GM21528 (cell line): ENCODE measurements around the gene OXTR.

ENCODE experiments used
- ATAC-seq: cut with Tn5 transposase; IDR thresholded peaks from one replicate; pipeline ENCODE4 v1.9.1; 2021; ENCODE audit warnings: mild to moderate bottlenecking, moderate library complexity; ENCODE audit not compliant: unreplicated experiment, low FRiP score

Gene OXTR

DNA sequence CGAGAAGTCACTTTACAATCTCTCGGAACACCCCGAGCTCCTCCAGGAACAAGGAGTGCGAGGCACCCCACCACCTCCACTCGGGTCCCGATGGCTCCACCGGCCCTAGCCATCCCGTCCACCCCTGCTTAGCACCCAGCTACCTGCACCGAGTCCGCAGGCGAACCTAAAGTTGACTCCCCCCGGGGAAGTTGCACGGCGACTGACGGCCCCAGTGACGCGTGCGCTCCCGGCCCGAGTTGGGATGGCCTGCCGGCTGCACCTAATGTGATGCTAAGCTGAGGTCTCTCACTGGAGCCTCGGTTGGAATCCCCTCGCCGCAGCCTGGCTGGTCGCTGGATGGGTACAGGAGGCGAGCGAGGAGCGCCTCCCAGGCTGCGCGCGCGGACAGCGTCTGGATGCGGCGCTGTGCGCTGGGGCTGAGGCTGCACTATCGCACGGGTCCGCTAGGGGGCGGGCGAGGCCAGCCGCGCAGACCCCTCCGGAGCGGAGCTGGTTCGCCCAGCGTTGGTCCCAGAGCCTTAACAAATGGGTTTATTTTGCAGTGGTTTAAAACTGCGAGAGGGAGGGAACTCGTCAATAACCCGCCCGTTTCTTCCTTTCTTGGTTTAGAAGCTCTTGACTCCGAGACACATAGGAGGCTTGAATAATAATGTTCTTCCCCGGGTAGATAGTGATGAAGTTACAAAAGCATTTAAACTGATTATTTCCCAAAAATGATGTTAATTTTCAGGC, at the start of gene OXTR:
Gene OXTR, minus strand, starts transcription at position 526 of the 735 bp plus-strand sequence. CDS start 1,426 bp downstream, outside the sequence.
- peak; percentile 84 for ATAC-seq

DNA sequence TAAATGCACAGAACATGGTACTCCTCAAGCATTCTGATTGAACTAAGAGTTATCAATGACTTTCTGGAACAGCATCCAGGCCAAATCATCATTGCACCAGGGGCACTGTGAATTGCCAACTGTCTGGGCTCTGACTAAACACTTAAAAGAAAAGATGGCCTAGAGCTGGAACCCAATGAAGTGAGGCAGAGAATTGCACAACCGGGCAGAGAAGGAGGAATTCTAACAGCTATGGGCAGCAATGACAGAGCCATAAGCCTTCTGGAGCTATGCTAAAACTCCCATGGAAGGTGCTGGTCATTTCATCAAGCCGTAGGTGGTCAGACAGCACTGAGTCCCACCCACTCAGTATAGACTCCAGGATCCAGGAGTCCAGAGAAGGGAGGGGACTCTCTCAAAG, 48.1 kb upstream of the OXTR start:
- no peak for ATAC-seq

DNA sequence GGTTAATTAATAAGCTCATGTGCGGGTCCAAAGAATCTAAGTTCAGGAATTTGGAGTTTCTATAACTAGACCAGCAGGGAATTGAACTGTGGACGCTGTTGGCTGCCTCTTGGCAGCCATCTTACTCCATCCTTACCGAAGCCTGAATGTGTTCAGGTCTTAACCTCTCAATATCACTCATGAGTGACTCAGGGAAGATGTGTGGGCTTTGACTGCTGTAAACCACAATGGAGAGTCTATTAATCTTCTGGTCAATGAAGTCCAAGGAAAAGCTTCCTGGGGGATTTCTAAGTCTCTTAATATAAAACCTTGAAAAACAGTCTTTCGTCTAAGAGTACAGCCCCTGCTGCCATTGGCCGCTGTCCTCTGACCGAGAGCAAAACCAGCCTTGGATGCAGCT, 46.7 kb upstream of the OXTR start:
- no peak for ATAC-seq

DNA sequence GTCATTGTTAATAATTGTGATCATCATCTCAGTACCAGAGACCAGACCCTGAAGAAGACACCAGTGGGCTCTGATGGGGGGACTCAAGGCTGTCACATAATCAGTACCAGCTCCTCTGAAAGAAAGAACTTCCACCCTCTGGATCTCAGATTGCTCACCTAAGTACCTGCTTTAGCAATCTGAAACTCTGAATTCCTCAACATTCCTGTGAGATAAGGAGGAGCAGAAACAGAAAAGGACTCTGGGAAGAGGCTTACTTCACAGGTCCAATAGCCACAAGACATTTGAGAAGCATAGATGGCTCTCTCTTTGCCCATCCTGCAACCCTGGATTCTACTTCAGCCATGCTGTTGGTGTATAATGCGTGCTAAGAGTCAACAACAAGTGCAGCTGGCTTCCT, 44.0 kb upstream of the OXTR start:
- no peak for ATAC-seq

DNA sequence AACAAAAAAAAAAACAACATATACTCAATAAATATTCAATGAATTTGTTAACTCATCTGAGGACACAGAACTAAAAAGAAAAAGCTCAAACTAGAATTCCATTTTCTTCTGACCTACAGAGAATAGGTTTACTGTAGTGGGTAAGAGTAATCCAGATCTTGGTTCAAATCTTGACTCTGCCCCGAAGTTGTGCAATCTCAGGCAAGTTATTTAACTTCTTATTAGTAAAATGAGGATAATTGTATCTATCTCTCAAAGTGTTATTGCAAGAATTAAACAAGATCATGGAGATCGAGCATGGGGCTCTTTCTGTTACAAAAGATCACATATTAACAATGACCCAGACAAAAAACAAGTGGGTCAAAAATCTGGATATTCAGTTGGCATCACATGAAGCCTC, 41.1 kb upstream of the OXTR start:
- no peak for ATAC-seq

DNA sequence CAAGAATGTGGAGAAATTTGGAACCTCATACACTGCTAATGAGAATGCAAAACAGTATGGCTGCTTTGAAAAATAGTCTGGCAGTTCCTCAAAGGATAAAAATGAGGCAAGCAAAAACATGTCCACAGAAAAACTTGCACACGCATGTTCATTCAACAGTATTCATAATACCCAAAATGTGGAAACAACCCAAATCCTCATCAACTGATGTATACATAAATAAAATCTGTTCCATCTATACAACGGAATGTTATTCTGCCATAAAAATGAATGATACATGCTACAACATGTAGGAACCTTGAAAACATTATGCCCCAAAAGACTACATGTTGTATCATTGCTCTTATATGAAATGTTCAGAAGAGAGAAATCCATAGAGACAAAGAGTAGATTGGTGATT, 36.4 kb upstream of the OXTR start:
- ATAC-seq, result no peak

DNA sequence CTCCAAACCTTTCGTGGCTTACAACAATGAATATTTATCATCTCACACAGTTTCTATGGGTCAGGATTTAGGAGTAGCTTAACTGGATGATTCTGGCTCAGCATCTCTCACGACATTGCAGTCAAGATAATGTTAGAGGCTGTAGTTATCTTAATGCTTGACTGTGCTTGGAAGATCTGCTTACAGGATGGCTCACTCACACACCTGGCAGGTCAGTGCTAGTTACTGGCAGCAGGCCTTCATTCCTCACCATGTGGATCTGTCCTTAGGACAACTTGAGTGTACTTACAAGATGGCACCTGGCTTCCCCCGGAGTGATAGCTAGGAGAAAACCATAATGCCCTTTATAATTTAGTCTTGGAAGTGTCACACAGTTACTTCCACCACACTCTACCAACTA, 32.8 kb upstream of the OXTR start:
- no peak for ATAC-seq

DNA sequence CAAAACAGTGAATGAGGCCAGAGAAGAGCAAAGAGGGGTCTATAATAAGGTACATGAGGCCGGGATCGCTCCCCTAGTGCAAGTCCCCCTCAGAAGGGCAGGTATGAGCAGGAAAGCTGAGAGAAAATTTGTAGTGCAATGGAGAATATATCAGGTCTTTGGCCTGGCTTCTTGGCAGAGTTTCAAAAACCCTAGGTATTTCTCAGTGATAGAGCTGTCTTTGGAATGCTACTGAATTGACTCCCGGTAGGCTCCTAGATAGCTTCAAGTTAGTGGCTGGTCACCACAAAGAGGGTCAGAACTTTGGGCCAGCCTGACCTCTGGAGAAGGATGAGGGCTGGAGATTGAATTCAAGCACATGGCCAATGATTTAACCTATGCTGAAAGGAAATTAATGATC, 30.6 kb upstream of the OXTR start:
- ATAC-seq, result no peak

DNA sequence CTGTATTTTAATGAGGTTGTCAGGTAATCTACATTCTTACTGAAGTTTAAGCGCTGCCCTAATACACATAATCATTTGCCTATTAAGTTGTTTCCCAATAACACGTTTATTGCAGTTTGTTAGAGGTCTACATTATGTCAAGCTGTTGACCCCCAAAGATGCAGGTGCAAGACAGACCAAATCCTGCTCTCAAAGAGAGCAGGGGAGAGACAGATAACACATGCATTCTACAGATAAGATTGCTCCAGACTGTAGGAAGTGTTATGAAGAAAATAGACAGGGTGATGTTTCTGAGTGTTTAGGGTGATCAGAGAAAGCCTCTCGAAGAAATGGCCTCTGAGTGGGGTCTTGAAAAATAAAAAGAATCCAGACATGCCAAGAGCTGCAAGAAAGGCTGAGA, 24.8 kb upstream of the OXTR start:
- no peak for ATAC-seq

DNA sequence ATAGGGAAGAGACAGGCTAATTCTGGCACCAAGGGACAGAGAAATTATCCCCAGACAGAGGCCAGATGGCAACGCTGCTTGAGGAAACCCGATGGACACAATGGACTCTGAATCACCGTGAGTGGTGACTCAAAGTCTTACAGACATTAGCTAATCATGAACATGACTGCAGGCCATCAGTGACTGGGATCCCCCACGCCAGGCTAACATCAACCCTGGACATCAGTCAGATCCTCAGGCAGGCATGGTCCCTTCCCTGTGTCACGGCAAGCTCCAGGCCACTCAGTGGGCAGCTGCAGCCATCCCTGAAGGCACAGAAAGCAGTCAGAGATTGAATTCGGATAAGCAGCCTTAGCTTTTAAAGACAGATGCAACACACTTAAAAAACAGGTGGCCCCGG, 23.8 kb upstream of the OXTR start:
- no peak for ATAC-seq

DNA sequence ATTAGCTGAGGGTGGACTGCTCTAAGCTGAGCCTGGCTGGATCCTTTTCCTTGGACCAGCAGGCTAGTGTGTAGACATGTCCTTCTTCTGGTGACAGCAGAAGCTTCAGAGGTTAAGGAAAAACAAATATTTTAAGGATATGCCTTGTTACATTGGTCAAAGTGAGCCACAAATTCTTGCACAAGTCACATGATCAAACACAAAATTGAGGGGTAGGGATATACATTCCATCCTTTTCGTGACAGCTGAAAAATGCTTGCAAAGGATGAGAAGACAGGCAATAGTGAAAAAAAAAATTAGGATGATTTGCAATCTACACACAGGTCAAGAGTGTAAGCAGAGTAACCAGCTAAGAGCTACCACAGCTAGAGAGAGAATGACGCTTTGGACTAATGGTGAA, 21.1 kb upstream of the OXTR start:
- ATAC-seq, result no peak

DNA sequence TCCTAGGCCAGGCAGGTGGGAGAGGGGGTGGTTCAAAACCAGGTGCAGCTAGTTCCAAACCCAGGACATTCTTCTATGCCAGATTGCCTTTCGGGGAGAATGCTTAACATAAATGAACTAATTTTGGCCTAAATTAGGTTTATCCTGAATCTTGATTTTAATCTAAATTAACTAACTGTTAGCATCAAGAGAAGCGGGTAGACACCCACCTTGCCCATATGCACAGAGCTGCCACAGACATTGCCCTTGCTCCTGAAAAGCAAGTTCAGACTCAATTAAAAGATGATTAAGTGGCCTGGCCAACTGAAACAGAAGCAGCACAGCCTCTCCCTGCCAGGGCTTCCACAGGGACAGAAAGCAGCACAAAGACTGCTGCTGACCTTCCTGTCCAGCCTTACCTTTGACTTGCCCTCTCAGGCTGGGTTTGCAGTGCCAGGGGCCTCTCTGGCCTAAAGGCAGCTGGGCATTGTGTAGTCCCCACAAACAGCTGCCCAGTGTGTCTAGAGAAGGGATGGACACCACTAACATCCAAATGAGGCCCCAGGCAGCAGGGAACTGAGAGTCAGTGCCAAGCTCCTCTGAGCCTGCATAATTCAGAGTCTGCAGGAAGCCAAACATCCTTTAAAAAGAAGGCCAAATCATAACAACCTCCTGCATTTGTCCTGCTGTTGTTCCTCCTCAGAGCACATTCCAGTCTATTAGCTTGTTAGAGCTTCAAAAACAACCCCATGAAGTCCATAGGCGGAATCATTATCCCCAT, 15.4 kb upstream of the OXTR start:
- no peak for ATAC-seq

DNA sequence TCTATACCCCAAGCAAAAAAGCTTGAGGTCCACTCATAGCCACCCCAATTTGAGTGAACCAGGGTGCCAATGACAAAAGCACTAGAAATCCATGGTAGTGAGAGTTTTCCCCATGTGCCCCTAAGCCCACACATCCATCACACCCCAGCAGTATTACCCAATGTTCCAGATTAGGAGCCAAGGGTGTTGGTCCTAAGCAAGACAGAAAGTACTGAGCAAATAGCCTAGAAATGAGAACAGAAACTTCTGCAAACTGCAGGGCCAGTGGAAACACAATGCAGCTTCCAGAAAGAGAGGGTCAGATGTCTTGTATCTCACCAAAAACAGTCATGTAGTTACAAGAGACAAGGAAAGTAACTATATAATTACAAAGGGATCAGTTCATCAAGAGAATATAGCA, 10.9 kb upstream of the OXTR start:
- no peak for ATAC-seq

DNA sequence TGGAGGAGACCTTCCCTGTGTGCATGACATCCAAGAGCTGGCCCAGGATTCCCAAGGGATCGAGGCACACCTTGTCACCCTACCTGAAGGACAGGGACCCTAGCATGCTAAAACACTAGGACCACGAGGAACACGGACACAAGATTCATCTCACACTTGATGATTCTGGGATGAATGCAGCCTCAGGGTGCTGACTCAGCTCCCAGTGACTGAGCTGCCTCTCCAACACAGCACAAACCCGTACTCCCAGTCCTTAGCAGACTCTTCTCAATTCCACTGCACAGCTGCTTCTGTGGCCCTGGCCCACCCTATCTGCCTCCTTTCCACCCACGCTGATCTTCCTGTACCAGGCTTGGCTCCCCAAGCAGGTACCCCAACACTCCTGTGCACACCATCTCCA, 9.1 kb upstream of the OXTR start:
- ATAC-seq, result no peak

DNA sequence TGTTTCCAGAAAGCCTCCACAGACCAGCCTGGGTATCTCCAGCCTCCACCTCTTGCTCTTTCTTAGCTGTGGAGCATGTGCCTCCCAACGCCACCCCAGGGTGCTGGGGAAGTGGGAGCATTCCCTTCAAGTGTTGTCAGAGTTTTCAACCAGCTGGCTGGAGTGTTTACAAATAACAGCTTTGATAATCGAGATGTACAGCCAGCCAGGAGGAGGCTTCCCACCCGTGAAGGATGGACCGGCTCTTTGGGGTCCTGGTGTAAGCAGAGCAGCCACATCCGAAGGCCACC, 8.5 kb upstream of the OXTR start:
- ATAC-seq, result no peak

DNA sequence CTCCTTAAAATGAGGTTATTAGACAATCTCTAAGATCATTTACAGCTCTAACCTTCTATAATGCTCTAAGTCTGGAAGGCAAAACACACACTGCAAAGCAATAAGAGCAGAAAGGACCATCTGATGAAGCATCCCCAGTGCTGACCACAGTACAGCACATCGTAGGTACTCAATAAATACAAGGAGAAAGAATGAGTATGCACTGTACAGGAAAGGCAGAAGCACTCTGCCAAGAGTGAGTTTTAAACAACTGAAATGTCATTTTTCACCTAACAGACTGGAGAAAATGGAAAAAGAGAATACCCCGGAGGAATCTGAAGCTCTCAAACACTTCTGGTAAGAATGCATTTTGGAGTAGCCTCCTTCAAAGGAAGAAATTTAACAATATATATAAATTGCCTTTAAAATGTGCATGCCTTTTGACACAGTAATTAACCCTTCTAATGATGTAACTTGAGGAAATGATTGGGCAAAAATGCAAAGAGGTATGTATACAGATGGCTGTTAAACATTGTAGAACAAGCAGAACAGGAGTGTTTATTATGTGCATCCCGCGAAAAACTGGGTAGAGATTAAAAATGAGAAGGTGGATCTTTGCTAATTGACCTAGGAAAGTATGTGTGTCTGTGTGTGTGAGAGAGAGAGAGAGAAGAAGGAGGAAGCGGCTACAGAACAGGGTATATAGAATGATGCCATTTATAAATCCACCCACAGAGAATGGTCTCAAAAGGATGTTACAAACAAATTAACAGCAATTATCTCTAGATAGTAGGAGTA, 8.0 kb upstream of the OXTR start:
- ATAC-seq, result no peak

DNA sequence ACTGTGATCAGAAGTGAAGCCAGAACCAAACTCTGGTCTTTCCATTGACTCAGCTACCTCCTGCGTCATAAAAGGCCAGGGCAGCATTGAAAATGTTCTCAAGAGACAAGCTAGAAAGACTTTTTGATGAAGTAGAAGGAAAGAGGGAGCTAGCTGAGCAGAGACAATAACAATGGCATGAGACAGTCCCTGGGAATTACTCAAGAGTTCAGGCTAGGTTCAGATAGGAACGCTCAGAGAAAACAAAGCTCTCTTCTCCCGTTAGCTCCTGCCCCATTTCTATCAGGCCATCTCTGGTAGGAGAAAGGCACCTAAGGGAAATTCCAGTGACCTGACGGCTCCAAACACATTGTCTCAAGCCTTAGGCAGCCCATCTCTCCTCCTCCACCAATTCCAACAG, 7.0 kb upstream of the OXTR start:
- ATAC-seq, result no peak

DNA sequence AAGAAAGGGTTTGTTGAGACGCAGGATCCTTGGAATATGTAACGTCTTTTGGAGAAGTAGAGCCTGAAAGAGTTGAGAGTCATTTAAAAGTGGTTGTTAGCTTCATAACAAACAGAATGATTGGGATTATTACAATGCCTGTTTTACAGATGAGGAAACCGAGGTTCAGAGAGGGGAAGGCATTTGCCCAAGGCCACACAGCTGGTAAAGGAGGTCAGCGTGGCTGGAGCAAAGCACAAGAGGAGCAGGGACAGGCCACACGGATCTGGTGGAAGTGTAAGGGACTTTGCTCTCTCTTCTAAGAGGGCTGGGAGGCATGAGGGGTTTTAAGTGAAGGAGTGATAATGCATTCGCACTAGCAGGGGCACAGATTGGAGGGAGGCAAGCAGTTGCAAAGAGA, 6.2 kb upstream of the OXTR start:
- ATAC-seq, result no peak

DNA sequence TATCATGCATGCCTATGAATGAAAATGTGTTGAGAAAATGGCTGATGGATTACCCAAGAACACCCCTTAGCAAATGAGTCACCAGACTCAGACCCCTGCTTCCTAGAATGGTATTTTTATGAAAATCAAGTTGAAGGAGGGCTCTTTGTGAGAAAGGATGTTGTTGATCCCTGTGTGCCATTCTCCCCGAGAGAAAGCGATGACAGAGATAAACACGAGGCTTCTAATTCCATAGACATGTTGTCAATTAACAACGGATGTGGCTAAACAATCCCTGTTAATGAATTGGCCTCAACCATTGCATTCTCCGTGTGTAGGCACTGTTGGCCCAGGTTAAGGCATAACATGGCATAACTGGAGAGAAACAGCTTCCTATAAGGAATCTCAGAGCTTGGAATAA, 5.8 kb upstream of the OXTR start:
- no peak for ATAC-seq

DNA sequence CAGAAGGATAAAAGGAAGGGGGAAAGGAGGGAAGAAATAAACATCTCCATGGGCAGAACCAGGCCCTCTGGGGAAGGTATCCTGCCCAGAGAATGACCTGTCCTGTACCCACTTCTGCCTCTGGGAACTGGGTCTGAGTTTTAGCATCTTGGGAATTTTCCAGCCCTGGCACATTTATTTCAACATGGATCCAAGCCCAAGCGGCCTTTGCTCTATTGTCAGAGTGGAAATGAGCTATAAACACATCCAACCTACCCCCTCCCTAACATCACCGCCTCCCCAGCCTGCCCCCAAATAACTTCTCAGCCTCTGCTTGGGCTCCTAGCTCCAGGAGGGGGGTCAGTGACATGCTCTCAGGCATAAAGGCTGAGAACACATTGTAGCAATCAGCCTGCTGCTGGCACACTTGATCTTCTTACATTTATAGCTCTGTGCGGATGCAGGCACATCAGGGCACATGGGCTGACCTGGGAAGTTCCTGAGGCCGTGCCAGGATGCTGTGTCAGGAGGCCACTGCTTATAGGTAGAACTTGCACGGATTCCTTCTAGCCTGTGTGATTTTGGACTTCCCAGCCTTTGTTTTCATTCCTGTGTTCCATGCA, 4.6 kb upstream of the OXTR start:
- no peak for ATAC-seq

DNA sequence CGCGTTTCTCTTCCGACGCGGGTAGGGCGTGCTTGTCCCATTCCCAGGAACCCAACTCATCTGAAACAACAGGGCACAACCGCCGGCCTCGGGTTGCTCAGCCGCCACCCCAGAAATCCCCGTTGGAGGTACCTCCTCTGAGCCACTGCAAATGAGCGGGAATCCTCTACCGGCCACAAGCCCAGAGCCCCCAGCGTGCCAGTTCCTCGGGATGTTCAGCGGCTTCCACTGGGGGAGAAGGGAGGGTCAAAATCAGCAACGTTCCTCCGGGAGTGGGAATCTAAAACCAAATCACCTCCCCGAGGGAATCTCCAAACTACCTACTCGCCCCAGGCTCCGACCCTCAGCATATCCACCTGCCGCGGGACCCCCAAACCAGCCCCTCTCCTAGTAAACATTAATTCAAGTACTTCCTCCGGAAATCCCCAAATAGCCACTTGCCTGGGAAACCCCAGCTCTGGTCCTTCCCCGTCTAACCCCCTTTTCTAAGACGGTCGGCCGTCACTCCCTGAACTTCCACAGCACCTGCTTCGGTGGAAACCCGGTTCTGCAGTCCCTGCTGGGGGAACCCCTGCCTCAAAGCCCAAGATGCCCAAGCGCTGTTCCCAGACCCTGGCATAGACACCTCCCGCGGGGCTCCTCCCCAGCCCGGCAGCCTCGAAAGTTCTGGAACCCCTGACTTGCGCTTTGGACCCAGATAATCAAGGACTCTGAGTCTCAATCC, 887 bp downstream of the OXTR start:
- ATAC-seq, result peak; percentile 8
